Gastroesophageal sphincter (tissue), 3 donors: ENCODE measurements around the gene FAM124A.

Experiments
- EP300 ChIP-seq: sonication (generic); formaldehyde crosslinking; IDR thresholded peaks from one replicate; pipeline ENCODE4 v1.6.1; 2017; ENCODE audit warnings: antibody characterized with exemption, mild to moderate bottlenecking
- POLR2AphosphoS5 ChIP-seq: sonication (generic); formaldehyde crosslinking; IDR thresholded peaks from one replicate; pipeline ENCODE4 v1.6.1; 2017; ENCODE audit warnings: antibody characterized with exemption
- TF ChIP-seq, protein P1 (sequence below), 4 experiments: fragments of 200-600 bp in 2 of 4; fragments of 450-650 bp in 2 of 4; sonication (generic) in 1 of 4; IDR thresholded peaks; one replicate each; pipeline ENCODE4 v1.5.1; 2017 to 2019; ENCODE audit warnings: antibody characterized with exemption in 4 of 4, mild to moderate bottlenecking in 2 of 4, moderate library complexity in 2 of 4

DNA sequence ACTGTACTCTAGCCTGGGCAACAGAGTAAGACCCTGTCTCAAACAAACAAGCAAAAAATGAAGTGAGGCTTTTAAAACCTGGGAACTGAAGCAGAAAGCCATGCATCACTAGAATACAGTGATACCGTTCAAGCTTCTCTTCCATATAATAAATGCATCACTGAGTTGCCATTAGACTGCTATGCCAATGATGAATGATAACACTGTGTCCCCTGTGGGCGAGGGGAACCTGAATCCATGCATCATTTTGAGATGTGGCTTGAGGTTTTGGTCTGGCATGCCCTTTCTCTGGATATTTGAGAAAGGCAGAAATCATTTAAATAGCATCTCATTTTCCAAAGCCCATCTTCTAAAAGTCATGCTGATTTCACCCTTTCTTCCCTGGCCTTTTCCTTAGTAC, 1.5 kb upstream of the FAM124A start:
- TF ChIP-seq, protein P1, sequence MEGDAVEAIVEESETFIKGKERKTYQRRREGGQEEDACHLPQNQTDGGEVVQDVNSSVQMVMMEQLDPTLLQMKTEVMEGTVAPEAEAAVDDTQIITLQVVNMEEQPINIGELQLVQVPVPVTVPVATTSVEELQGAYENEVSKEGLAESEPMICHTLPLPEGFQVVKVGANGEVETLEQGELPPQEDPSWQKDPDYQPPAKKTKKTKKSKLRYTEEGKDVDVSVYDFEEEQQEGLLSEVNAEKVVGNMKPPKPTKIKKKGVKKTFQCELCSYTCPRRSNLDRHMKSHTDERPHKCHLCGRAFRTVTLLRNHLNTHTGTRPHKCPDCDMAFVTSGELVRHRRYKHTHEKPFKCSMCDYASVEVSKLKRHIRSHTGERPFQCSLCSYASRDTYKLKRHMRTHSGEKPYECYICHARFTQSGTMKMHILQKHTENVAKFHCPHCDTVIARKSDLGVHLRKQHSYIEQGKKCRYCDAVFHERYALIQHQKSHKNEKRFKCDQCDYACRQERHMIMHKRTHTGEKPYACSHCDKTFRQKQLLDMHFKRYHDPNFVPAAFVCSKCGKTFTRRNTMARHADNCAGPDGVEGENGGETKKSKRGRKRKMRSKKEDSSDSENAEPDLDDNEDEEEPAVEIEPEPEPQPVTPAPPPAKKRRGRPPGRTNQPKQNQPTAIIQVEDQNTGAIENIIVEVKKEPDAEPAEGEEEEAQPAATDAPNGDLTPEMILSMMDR (IDR thresholded peaks at IDR 0.05): no peak
- no peak for TF ChIP-seq POLR2AphosphoS5
- no peak for TF ChIP-seq EP300
